NCI-H345 (cell line): ENCODE measurements around the gene SLC12A7.

ENCODE experiments used
- DNase-seq: peaks from one replicate; lab custom pipeline; 2025; lab: John Stamatoyannopoulos, UW

SLC12A7 gene

GRCh38 chr5:1077491-1078020 is 34.3 kb downstream of the SLC12A7 start:
- DNase-seq: no peak

DNA sequence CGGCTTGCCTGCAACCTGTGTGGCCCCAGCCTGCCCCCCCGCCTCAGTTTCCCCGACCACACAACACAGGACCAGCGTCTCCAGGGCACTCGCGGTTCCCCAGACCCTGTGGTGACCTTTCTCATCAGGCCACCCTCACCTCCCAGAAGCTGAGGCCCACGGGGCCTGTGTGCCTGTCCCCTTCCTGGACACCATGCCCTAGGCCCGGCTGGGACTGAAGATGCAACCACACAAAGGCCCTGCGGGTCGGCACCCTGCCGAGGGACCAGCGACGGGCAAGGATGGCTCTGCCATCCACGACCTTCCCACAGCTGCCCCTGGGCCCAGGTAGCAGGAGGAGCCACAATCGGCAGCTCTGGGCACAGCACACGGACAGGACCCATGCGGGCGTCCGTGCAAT is 34.8 kb downstream of the SLC12A7 start:
- DNase-seq: no peak

DNA sequence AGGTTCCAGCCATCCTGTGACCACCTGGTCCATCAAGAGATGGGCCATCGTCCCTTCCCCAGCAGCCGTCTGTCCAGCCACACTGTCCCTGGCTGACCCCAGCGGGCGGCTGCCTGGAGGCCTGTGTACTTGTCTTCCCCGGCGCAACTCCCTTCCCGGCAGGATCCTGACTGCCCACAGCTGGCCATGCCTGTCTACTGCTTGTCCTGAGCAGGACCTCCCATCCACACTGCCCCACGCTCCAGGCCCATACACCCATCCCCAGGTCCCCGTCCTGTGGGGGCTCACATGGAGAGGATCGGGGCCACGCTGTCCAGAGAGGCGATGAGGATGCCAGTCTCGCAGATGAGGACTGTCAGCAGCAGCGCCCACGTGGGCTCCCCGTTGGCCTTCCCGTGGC is 35.5 kb downstream of the SLC12A7 start:
- no peak for DNase-seq

DNA sequence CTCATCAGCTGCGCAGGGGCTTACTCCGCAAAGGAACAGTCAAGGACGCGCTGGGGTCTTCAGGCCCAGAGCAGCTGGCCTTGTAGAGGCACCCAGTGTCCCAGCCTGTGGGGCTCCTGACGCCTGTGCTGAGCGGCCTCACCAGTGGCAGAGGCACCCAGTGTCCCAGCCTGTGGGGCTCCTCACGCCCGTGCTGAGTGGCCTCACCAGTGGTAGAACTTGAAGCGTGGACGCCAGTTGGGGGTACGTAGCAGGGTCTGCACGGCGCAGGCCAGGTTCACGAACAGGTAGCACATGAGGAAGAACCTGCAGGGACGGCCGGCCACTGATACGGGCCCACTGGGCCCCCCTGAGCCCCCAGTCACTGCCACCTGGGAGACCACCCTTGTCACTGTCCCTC is 35.9 kb downstream of the SLC12A7 start:
- DNase-seq: no peak

GRCh38 chr5:1075555-1075881 is 36.3 kb downstream of the SLC12A7 start:
- DNase-seq: no peak

DNA sequence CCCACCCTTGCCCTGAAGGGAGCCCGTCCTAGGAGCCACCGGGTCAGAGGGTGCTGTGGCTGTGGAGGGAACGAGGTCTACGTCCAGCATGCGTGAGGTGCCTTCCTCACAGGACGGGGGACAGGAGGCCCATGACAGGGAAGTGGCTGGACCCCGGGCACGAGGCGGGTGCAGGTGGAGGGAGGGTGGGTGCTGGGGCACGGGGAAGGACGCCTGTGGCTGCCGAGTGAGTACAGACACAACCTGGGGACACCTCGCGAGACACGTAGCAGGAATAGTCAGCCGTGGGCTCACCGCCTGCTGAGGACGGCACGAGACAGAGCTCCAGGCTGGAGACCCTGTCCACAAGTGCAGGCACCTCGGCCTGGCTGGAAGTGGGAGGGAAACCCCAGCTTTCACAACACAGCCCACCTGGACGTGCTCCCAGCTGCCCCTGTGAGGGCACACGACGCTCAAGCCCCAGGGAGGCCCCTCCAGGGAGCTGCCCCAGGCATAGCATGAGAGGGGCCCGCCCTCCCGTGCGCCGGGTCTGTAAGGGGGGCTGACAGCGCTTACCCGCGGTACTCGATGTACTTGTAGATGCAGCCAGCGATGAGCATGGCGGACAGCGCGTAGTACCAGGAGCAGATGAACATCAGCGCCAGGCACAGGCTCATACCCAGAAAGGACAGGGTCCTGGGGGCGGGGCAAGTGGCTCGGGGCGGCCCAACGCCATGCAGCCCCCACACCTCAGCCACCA is 36.9 kb downstream of the SLC12A7 start:
- no peak for DNase-seq

GRCh38 chr5:1074226-1074625 is 37.6 kb downstream of the SLC12A7 start:
- DNase-seq: no peak

DNA sequence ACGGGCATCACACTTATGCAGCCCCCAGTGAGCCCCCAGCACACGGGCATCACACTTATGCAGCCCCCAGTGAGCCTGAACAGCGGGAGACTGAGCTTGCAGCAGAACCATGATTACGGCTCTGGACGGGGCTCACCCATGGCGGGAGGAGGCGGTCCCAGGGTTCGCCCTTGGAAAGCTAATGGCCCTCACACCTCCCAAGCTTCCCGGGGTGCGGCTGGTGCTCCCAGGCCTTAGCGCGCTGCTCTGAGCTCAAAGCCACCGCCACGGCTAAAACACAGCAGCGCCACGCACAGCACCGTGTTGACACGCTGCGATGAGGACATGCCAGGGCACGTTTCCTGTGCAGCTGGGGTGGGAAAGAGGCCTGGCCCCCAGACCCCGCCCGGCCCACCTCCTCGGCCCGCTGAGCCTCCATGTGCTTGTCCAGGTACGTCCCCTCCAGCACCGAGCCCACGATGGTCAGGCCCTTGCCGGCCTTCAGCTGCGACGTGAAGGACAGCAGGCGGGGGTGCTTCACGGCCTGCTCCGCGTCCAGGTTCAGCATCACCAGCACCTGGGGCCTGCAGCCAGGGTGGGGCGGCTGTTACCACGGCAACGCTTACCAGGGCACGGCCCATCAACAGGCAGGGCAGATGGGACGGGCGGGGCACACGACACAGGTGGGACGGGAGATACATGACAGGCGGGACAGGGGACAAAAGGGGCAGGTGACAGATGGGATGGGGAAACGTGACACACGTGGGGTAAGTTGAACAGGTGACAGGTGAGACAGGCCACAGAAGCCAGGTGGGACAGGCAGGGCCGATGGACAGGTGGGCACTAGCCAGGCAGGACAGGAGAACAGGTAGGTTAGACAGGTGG is 38.4 kb downstream of the SLC12A7 start:
- DNase-seq: no peak

GRCh38 chr5:1069720-1070088 is 42.2 kb downstream of the SLC12A7 start:
- no peak for DNase-seq

GRCh38 chr5:1068895-1069719 is 42.8 kb downstream of the SLC12A7 start:
- DNase-seq: no peak

DNA sequence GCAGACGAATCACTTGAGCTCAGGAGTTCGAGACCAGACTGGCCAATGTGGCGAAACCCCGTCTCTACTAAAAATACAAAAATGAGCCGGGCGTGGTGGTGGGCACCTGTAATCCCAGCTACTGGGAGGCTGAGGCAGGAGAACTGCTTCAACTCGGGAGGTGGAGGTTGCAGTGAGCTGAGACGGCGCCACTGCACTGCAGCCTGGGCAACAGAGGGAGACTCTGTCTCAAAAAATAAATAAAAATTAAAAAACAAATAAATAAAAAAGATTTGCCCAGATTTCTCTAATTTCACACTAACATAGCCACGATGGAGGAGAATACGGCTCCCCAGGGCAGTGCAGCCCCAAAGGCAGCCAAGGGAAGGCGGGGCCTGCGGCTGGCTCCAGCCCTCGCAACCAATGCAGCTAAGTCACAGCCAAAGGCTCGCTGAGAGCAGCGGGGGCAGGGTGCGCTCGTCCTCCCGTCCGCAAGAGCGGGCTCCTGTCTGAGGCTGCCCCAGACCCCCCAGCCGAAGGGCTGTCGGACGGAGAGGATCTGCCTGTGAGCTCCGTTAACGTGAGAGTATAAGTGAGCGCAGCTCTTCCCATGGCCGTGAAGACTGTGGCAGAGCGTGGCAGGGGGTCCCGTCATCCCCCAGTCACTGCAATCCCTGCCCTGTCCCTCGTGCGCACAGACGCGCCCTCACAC is 43.5 kb downstream of the SLC12A7 start:
- no peak for DNase-seq

GRCh38 chr5:1067141-1068121 is 44.4 kb downstream of the SLC12A7 start:
- DNase-seq: no peak

DNA sequence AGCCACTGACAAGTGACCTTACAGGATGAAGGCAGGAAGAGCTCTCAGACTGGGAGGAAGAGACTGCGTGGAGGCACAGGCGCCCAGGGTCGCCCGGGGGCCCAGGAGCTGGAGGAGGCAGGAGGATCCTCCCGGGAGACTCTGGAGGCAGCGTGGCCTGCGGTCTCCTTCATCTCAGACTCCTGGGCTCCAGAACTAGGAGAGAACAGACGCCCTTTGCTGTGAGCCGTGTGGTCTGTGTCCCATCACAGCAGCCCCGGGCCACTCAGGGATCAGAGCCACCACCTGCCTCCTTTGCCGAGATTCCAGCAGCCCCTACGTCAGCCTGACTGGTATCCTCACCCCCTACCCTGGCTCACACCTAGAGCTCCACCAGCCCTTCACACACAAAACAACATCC is 45.2 kb downstream of the SLC12A7 start:
- no peak for DNase-seq

DNA sequence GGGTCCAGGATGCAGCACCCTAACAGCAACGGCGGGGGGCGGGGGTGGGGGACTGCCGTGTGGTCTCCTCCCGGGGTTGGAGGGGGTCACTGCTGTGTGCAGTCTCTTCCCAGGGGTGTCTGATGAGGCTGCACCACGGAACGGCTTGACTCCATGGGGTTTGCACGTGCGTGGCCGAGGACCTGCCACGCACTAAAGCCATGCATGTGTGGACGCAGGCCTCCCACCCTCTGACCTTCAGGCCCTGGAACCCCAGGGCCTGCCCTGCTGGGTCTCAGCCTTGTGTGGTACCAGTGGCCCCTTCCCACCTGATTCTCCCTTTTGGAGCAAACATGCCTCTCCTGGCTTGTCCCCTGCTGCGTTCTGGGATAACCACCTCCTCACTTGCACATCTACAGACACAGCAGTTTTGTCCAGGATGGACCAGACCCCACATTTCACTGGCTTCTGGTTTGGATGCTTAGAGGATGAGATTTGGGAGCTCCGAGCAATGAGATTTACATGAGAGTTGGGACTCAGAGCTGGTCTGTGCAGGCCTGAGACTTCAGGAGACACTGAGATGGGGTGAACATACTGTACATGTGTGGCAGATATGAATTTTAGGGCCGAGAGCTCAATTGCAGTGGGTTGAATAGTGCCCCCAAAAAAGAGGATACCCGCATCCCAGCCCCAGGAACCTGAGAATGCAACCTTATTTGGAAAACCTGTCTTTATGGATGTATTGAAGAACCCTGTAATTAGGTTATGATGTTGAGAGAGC is 45.8 kb downstream of the SLC12A7 start:
- DNase-seq: no peak

DNA sequence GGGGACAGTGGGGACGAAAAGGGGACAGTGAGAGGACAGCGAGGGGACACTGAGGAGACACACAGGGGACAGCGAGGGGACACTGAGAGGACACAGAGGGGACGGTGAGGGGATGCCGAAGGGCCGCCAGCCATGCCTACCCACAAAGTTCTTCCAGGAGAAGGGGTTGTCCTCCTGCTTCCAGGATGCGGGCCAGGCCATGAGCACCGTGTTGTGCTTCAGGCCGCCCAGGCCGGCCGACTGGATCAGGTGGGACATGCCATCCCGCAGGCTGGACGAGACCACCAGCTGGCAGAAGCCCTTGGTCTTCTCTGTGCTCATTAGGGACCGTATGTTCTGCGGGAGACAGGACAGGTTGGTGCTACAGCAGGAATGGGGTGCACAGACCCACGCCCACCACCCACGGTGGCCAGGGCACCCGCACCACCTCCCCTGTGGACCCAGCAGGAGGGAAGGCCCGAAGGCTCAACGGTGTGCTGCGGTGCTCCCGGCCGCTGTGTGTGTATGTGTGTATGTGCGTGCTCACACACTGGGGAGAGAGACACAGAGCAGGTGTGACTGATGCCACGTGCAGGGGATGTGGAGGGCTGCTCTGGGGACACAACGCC is 46.6 kb downstream of the SLC12A7 start:
- no peak for DNase-seq

GRCh38 chr5:1064383-1065142 is 47.3 kb downstream of the SLC12A7 start:
- no peak for DNase-seq

DNA sequence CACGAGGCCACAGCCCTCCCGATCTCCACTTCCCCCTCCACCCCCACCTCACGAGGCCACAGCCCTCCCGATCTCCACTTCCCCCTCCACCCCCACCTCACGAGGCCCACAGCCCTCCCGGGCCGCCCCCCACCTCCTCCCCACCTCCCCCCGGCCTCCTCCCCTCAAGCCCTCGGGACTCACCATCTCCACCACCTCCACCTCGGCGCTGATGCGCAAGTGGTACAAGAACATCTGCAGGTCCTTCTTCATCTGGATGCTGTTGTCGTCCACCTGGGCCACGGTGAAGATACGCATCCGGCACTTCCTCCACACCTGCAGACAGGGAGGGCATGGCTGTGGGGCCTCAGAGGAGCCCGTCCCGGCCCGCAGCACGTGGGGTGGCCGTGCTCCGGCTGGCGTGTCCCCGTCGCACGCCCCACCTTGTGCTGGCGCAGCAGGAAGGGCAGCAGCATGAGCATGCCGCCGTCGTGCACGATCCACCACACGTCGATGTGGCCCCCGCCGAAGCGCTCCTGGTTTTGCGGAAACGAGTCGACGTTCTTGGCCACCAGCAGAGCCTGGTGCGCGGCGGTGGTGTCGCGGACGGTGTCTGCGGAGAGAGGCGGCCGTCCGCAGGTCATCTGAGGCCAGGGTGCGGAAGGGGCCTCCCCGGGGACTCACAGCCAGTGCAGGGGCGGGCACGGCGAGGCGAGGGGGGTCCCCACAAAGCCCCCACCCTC is 48.0 kb downstream of the SLC12A7 start:
- no peak for DNase-seq
